AG09309 (cell line): ENCODE measurements around the gene SELENOP.

Experiments
- DNase-seq: peaks from one replicate; pipeline ENCODE4 v3.0.0-alpha.2; 2010; ENCODE audit warnings: low read depth
- H3K4me3 ChIP-seq: 2 replicates; pipeline ENCODE4 v1.5.1; 2011; ENCODE audit warnings: mild to moderate bottlenecking, low read depth, low read length, moderate library complexity; ENCODE audit not compliant: control insufficient read depth
- TF ChIP-seq, protein P1 (sequence below): IDR thresholded peaks from 2 replicates; pipeline ENCODE4 v1.5.1; 2011; ENCODE audit warnings: mild to moderate bottlenecking, low read depth, low read length, inconsistent platforms; ENCODE audit not compliant: insufficient read depth, control insufficient read depth; ENCODE audit errors: missing control alignments

Gene SELENOP

DNA sequence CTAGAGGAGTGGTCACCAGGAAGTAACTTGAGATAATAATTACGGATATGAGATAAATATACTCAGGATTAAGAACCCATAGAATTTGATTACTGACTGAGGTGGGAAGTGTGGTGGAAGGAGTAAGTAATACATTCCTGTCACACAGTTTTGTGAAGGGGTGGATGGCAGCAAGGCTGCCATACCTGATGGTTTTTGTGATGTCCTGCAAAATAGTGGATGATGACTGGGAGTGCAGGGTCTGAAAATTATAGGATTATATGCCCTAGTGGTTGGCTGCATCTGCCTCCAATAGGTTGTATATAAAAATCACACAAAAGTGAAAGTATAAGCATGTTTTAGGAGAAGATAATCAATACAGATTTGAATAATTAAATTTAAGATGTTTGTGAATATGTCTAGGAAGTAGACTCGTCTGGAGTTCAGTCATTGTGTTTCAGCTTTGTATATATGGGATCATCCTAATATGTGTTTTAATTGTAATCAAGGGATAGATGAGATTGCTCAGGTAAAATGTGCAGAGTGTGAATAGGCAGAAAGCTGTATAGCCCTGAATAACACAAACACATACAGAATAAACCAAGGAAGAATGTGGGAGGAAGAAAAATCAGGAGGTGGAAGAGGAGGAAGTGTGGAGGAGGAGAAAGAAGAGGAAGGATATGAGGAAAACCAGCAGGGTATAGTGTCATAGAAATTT, 5.5 kb downstream of the SELENOP start:
- no peak for DNase-seq
- H3K4me3 ChIP-seq = no peak overlapping the region
- TF ChIP-seq, protein P1, sequence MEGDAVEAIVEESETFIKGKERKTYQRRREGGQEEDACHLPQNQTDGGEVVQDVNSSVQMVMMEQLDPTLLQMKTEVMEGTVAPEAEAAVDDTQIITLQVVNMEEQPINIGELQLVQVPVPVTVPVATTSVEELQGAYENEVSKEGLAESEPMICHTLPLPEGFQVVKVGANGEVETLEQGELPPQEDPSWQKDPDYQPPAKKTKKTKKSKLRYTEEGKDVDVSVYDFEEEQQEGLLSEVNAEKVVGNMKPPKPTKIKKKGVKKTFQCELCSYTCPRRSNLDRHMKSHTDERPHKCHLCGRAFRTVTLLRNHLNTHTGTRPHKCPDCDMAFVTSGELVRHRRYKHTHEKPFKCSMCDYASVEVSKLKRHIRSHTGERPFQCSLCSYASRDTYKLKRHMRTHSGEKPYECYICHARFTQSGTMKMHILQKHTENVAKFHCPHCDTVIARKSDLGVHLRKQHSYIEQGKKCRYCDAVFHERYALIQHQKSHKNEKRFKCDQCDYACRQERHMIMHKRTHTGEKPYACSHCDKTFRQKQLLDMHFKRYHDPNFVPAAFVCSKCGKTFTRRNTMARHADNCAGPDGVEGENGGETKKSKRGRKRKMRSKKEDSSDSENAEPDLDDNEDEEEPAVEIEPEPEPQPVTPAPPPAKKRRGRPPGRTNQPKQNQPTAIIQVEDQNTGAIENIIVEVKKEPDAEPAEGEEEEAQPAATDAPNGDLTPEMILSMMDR = no peak

- TF ChIP-seq, protein P1 = no peak
- no peak for DNase-seq
- no peak overlapping the region for H3K4me3 ChIP-seq
Observed at GRCh38 chr5:42804717-42805339, 6.9 kb downstream of the SELENOP start.

DNA sequence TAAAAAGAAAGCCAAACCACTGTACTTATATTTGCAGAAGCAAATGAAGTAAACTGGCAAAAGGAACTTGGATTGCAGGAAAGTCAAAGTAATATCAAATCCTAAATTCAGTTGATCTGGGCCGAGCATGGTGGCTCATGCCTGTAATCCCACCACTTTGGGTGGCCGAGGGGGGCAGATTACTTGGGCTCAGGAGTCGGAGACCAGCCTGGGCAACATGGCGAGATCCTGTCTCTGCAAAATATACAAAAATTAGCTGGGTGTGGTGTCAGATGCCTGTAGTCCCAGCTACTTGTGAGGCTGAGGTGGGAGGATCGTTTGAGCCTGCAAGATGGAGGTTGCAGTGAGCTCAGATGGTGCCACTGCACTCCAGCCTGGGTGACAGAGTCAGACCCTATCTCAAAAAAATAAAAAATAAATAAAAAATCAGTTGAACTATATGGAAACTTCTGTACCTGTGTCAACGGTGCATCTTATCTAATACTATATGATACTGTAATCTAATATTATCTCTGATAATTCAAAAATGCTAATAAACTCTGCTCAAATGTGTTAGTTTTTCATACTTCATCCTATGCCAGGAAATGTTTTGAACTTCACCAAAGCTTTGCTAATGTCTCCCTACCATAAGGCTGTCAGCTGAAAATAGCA, 10.1 kb downstream of the SELENOP start:
- TF ChIP-seq, protein P1 = no peak
- DNase-seq = no peak
- no peak overlapping the region for H3K4me3 ChIP-seq

DNA sequence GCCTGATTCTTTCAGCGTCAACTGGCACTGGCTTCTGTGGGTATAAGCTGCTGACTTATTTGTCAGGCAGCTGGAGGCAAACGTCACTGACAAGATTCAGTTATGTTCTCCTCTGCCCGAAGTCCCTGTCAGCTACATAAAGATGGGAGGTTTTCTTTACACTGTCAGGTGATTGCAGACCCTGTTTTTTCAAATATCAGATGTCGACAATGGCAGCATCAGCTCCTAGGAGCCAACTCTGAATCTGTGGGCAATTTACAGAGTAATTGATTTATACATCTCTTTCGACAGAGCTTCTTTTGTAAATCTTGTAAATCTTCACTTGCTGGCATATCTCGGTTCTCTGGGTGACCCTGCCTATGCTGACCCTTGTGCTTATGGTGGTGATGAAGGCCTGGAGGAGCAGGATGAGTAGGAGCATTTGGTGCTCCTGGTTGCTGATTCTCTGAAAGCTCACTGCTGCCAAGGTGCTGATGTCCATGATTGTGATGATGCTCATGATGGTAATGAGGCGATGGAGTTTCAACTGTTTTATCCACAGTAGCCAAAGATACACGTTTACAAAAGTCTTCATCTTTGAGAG, 10.9 kb downstream of the SELENOP start:
- H3K4me3 ChIP-seq = no peak overlapping the region
- DNase-seq = no peak
- TF ChIP-seq, protein P1 = no peak

- TF ChIP-seq, protein P1 = no peak
- DNase-seq = no peak
- H3K4me3 ChIP-seq = no peak overlapping the region
Observed at GRCh38 chr5:42799668-42800114, 12.0 kb downstream of the SELENOP start.

GRCh38 chr5:42799241-42799608, 12.5 kb downstream of the SELENOP start:
- DNase-seq = no peak
- TF ChIP-seq, protein P1 = no peak
- no peak overlapping the region for H3K4me3 ChIP-seq
